Progenitor cell of endocrine pancreas (in vitro differentiated cells): ENCODE results near the gene BTN3A1. TPM values are rescaled to one million over a fixed set of nuclear protein-coding genes. Genes with fewer than 3 reads are reported as not detected.

ENCODE experiments used
- DNase-seq: peaks from one replicate; pipeline ENCODE4 v3.0.0; 2021; ENCODE audit warnings: low spot score; ENCODE audit not compliant: unreplicated experiment
- H3K27ac Mint-ChIP-seq: 2 replicates; pipeline ENCODE4 v1.8.0; 2021; ENCODE audit warnings: mild to moderate bottlenecking, moderate library complexity, mixed read lengths
- H3K27me3 Mint-ChIP-seq: 2 replicates; pipeline ENCODE4 v1.8.0; 2021; ENCODE audit warnings: mixed read lengths
- H3K36me3 Mint-ChIP-seq: 2 replicates; pipeline ENCODE4 v1.8.0; 2022; ENCODE audit warnings: mixed read lengths; ENCODE audit not compliant: insufficient read depth
- H3K4me1 Mint-ChIP-seq: 2 replicates; pipeline ENCODE4 v1.8.0; 2021; ENCODE audit warnings: low read depth, mixed read lengths
- H3K4me3 Mint-ChIP-seq: 2 replicates; pipeline ENCODE4 v1.8.0; 2021; ENCODE audit warnings: low read depth, mild to moderate bottlenecking, moderate library complexity, mixed read lengths
- H3K9me3 Mint-ChIP-seq: 2 replicates; pipeline ENCODE4 v1.8.0; 2021; ENCODE audit warnings: low read depth, mixed read lengths
- total RNA-seq: library from RNA; stranded (reverse); gene quantifications from 2 replicates; pipeline ENCODE4 v1.2.1, GENCODE V29; 2021
- TF ChIP-seq, protein P1 (sequence below): fragments of 200-600 bp; sonication (generic); IDR thresholded peaks from one replicate; pipeline ENCODE4 v1.5.0; 2021; ENCODE audit warnings: antibody characterized with exemption, mild to moderate bottlenecking; ENCODE audit not compliant: unreplicated experiment

Gene BTN3A1
- total RNA-seq, 1 donor from 2014 or later = 9.6 TPM

DNA sequence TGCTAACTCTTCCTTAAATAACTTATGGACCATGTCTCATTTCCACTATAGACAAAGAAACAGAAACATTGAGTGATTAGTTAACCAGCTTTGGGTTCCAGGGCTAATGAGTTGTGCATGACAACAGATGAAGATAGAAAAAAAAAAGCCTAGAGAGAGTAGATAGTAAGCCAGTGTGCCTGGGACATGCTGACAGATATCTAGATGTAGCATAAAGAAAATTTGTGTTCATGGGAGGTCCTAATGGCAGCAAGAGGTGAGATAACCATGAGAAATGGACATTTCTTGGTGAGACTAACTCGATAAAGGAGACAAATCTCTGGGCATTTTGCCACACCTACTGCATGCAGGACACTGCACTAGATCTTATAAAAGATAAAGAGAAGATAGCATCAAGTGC lies 35.5 kb downstream of the BTN3A1 start:
- Mint-ChIP-seq H3K4me3 (no peak overlapping the region), H3K27me3 (no peaks in the 10 kb centered on the region), H3K27ac (no peak overlapping the region), H3K9me3 (peaks cover 10% of the 10 kb centered on the region), H3K36me3 (peaks cover 20% of the 10 kb centered on the region), H3K4me1 (no peaks in the 10 kb centered on the region)
- no peak for DNase-seq
- TF ChIP-seq, protein P1, sequence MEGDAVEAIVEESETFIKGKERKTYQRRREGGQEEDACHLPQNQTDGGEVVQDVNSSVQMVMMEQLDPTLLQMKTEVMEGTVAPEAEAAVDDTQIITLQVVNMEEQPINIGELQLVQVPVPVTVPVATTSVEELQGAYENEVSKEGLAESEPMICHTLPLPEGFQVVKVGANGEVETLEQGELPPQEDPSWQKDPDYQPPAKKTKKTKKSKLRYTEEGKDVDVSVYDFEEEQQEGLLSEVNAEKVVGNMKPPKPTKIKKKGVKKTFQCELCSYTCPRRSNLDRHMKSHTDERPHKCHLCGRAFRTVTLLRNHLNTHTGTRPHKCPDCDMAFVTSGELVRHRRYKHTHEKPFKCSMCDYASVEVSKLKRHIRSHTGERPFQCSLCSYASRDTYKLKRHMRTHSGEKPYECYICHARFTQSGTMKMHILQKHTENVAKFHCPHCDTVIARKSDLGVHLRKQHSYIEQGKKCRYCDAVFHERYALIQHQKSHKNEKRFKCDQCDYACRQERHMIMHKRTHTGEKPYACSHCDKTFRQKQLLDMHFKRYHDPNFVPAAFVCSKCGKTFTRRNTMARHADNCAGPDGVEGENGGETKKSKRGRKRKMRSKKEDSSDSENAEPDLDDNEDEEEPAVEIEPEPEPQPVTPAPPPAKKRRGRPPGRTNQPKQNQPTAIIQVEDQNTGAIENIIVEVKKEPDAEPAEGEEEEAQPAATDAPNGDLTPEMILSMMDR = no peak

DNA sequence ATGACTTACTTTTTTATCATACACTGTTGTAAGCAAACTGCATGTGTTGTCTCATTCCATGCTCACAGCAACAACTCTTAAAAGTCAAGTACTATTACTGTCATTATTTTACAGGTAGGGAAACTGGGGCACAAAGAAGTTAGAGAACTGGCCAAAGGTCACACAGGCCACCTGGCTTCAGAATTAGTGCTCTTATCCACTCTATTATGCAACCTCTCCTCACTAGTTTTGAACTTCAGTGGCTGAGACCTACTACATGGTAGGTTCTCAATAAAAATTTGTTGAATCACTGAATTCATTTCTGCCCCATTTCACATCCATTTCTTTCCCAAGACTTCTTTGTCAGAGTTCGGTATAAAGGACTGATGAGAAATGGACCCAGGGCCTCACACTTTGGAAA lies 35.9 kb downstream of the BTN3A1 start:
- H3K4me1 Mint-ChIP-seq = no peaks in the 10 kb centered on the region
- H3K36me3 Mint-ChIP-seq = peaks cover 16% of the 10 kb centered on the region
- no peaks in the 10 kb centered on the region for H3K27me3 Mint-ChIP-seq
- H3K4me3 Mint-ChIP-seq = no peak overlapping the region
- peaks cover 10% of the 10 kb centered on the region for H3K9me3 Mint-ChIP-seq
- TF ChIP-seq, protein P1 = no peak
- no peak for DNase-seq
- H3K27ac Mint-ChIP-seq = no peak overlapping the region

DNA sequence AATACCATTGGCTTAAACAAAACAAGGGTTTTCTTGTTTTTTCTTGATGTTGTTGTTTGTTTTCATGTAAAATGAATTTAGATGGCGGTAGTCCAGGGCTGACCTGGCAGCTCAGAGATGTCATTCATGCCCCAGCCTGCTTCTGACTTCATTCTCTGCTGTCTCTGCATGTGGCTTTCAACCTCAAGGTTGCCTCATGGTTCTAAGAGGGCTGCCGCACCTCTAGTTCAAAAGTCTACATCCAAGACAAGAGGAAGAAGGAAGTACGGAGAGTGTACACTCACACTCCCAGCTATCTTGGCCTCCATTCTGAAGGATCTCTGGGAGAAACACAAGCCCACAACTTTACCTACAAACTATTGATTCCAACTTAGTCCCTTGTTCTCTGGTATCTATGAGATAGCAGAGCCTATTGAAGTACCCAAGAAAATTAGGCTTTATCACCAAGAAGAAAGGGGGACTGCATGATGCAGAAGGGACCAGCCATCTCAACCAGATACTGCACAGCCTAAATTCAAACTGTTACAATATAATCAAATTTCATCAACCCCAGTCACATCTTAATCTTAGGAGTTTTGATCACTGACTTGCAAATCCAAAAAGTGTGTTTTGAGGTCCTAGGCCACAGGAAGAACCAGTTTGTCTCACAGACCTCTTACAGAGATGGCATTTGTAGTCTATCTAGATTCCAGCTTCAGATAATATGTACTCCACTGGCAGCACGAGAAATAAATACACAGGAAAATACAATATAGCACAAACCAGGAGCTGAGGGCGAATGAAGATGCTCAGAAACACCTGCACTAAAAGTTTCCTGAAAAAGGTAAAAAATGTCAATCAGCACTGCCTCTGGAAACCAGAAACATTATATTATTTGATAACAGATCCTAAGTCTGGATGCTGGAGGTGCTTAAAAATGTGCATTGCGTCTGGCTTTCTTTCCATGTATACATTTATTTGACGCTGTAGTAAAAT lies 37.4 kb downstream of the BTN3A1 start:
- Mint-ChIP-seq H3K9me3 (peaks cover 3% of the 10 kb centered on the region), H3K27me3 (peaks cover under 1% of the 10 kb centered on the region), H3K36me3 (peaks cover 6% of the 10 kb centered on the region), H3K27ac (no peak overlapping the region), H3K4me3 (no peak overlapping the region), H3K4me1 (no peaks in the 10 kb centered on the region)
- DNase-seq = no peak
- TF ChIP-seq, protein P1 = no peak

DNA sequence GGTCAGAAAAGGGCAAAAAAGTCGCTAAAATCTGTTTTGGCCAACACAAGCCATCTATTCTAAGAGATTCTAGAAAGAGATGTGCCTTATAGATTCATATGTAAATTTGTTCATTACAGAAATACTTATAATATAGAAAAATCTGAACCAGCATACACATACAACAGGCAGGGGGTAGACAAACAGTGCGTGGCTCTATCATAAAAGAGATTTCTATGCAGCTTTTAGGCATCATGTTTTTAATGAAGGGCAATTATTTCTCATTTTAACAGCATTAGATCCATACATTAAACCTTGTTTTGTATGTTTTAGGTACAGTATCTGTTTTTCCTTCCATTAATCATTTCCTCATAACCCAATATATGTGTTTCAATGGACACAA lies 38.9 kb downstream of the BTN3A1 start:
- Mint-ChIP-seq H3K36me3 (no peaks in the 10 kb centered on the region), H3K27ac (no peak overlapping the region), H3K27me3 (peaks cover 8% of the 10 kb centered on the region), H3K9me3 (no peaks in the 10 kb centered on the region), H3K4me3 (no peak overlapping the region), H3K4me1 (no peaks in the 10 kb centered on the region)
- TF ChIP-seq, protein P1 = no peak
- DNase-seq = no peak

DNA sequence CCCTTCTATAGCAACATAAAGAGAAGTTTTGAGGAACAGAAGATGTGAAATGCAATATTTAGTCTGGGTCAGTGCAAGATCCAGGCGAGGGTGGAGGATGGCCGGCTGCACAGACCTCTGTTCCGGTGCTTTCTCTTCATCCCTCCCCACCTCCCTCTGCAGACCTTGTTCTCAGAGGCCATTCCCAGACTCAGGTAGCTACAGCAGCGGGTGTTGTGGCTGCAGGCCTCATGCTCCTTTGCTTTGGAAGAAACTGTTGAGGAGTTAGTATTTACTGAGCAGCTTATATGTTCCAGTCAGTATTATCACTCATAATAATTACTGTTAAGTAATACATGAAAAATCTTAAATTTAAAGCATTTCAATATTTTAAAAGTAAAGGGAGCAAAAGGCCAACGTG lies 39.9 kb downstream of the BTN3A1 start:
- H3K4me3 Mint-ChIP-seq = no peak overlapping the region
- TF ChIP-seq, protein P1 = no peak
- no peaks in the 10 kb centered on the region for H3K36me3 Mint-ChIP-seq
- DNase-seq = no peak
- peaks cover 8% of the 10 kb centered on the region for H3K27me3 Mint-ChIP-seq
- no peak overlapping the region for H3K27ac Mint-ChIP-seq
- no peaks in the 10 kb centered on the region for H3K9me3 Mint-ChIP-seq
- H3K4me1 Mint-ChIP-seq = no peaks in the 10 kb centered on the region
